GM23338 (cell line): ENCODE results near the gene KYAT1. TPM values are rescaled to one million over a fixed set of nuclear protein-coding genes. Genes with fewer than 3 reads are reported as not detected.

Source experiments
- ATAC-seq: fragments of 200-7000 bp; cut with Tn5 transposase; 3 replicates; pipeline ENCODE4 v1.9.1; 2020
- DNase-seq: peaks from one replicate; pipeline ENCODE4 v3.0.0-alpha.2; 2015; ENCODE audit warnings: low spot score
- H2AFZ ChIP-seq: fragments of 200-600 bp; sonication (generic); 2 replicates; pipeline ENCODE4 v1.8.0; 2016; ENCODE audit warnings: antibody characterized with exemption, mild to moderate bottlenecking, moderate library complexity
- H3F3A ChIP-seq: fragments of 200-600 bp; sonication (generic); replicated peaks from 2 replicates; pipeline ENCODE4 v1.8.0; 2017; ENCODE audit warnings: antibody characterized with exemption, mixed run types, low read depth
- H3K27ac ChIP-seq: fragments of 200-600 bp; sonication (generic); 2 replicates; pipeline ENCODE4 v1.6.1; 2016; ENCODE audit warnings: low read depth
- H3K27me3 ChIP-seq: fragments of 200-600 bp; sonication (generic); 2 replicates; pipeline ENCODE4 v1.8.0; 2016; ENCODE audit warnings: mild to moderate bottlenecking, mixed run types, moderate library complexity; ENCODE audit not compliant: insufficient read depth
- H3K36me3 ChIP-seq: fragments of 200-600 bp; sonication (generic); 2 replicates; pipeline ENCODE4 v1.8.0; 2016; ENCODE audit warnings: mild to moderate bottlenecking; ENCODE audit not compliant: insufficient read depth
- H3K4me1 ChIP-seq: fragments of 200-600 bp; sonication (generic); 2 replicates; pipeline ENCODE4 v1.8.0; 2016; ENCODE audit warnings: mild to moderate bottlenecking, moderate library complexity; ENCODE audit not compliant: insufficient read depth
- H3K4me2 ChIP-seq: fragments of 200-600 bp; sonication (generic); 2 replicates; pipeline ENCODE4 v1.7.1; 2017; ENCODE audit warnings: mixed run types
- H3K4me3 ChIP-seq: fragments of 200-600 bp; sonication (generic); 2 replicates; pipeline ENCODE4 v1.6.1; 2016; ENCODE audit warnings: mixed run types
- H3K79me2 ChIP-seq: fragments of 200-600 bp; sonication (generic); replicated peaks from 2 replicates; pipeline ENCODE4 v1.8.0; 2017; ENCODE audit warnings: mild to moderate bottlenecking; ENCODE audit not compliant: insufficient read depth
- H3K9me2 ChIP-seq: fragments of 200-600 bp; sonication (generic); 2 replicates; pipeline ENCODE4 v1.8.0; 2017; ENCODE audit not compliant: insufficient read depth
- H4K20me1 ChIP-seq: fragments of 200-600 bp; sonication (generic); replicated peaks from 2 replicates; pipeline ENCODE4 v1.8.0; 2017; ENCODE audit warnings: mild to moderate bottlenecking; ENCODE audit not compliant: insufficient read depth
- H3K27ac Mint-ChIP-seq: 2 replicates; pipeline ENCODE4 v1.8.0; 2020; ENCODE audit warnings: inconsistent platforms, mild to moderate bottlenecking, moderate library complexity, mixed read lengths
- H3K27me3 Mint-ChIP-seq: 3 replicates; pipeline ENCODE4 v1.8.0; 2022; ENCODE audit warnings: low read depth, mild to moderate bottlenecking, moderate library complexity, mixed read lengths, inconsistent platforms; ENCODE audit not compliant: insufficient read depth, poor library complexity
- H3K36me3 Mint-ChIP-seq: 3 replicates; pipeline ENCODE4 v1.8.0; 2021; ENCODE audit warnings: low read depth, mild to moderate bottlenecking, inconsistent platforms, moderate library complexity, mixed read lengths
- H3K4me1 Mint-ChIP-seq: 3 replicates; pipeline ENCODE4 v1.8.0; 2020; ENCODE audit warnings: mild to moderate bottlenecking, inconsistent platforms, mixed read lengths
- H3K4me3 Mint-ChIP-seq: 3 replicates; pipeline ENCODE4 v1.8.0; 2021; ENCODE audit warnings: moderate library complexity, mild to moderate bottlenecking, inconsistent platforms, mixed read lengths
- H3K9me3 Mint-ChIP-seq: 3 replicates; pipeline ENCODE4 v1.8.0; 2020; ENCODE audit warnings: moderate library complexity, mild to moderate bottlenecking, inconsistent platforms, mixed read lengths
- ETS1 ChIP-seq: IDR thresholded peaks from 2 replicates; pipeline ENCODE4 v1.6.1; 2016; ENCODE audit warnings: antibody characterized with exemption
- EZH2 ChIP-seq: fragments of 200-600 bp; sonication (generic); IDR thresholded peaks from one replicate; pipeline ENCODE4 v1.8.0; 2017; ENCODE audit warnings: antibody characterized with exemption, mild to moderate bottlenecking, low read depth; ENCODE audit not compliant: unreplicated experiment
- EZH2phosphoT487 ChIP-seq: fragments of 200-600 bp; sonication (generic); IDR thresholded peaks from one replicate; pipeline ENCODE4 v1.8.1; 2018; ENCODE audit warnings: antibody characterized with exemption; ENCODE audit not compliant: unreplicated experiment
- JUNB ChIP-seq: IDR thresholded peaks from one replicate; pipeline ENCODE4 v1.6.1; 2016; ENCODE audit warnings: antibody characterized with exemption; ENCODE audit not compliant: unreplicated experiment
- POLR2AphosphoS5 ChIP-seq: IDR thresholded peaks from 2 replicates; pipeline ENCODE4 v1.6.1; 2016; ENCODE audit warnings: antibody characterized with exemption, low read depth
- REST ChIP-seq: IDR thresholded peaks from one replicate; pipeline ENCODE4 v1.6.1; 2018; ENCODE audit warnings: antibody characterized with exemption; ENCODE audit not compliant: unreplicated experiment
- ZNF114 ChIP-seq: fragments of 250-450 bp; sonication (Bioruptor Pico); IDR thresholded peaks from 2 replicates; pipeline ENCODE4 v1.5.0; 2020; ENCODE audit warnings: mild to moderate bottlenecking, moderate library complexity
- ZNF331 ChIP-seq: fragments of 250-450 bp; sonication (Bioruptor Pico); IDR thresholded peaks from 2 replicates; pipeline ENCODE4 v1.5.0; 2020; ENCODE audit warnings: low read depth, mild to moderate bottlenecking, moderate library complexity
- ZNF462 ChIP-seq: fragments of 250-450 bp; sonication (Bioruptor Pico); IDR thresholded peaks from 2 replicates; pipeline ENCODE4 v1.5.0; 2020; ENCODE audit warnings: mild to moderate bottlenecking, moderate library complexity
- polyA plus RNA-seq: library from polyadenylated mRNA; unstranded; fragments of >200 nt; fragmentation: Nextera tagmentation; extraction: Ambion mirVana; gene quantifications from 2 replicates; pipeline ENCODE4 v1.2.1, GENCODE V29; 2016
- total RNA-seq: library from RNA; depleted of rRNA; stranded (reverse); fragments of >200 nt; shearing (Covaris generic); gene quantifications from 2 replicates; pipeline ENCODE4 v1.2.3, GENCODE V29; 2014

KYAT1 gene
- total and polyA plus RNA-seq, 2 experiments from 2014 or later, result 26.1 to 34.0 TPM

GRCh38 chr9:128887049-128887448 is 5.3 kb upstream of the KYAT1 start (continued):
- TF ChIP-seq ETS1 (no peak), ZNF331 (CRISPR knock-in tag) (no peak), ZNF114 (no peak), POLR2AphosphoS5 (no peak), REST (no peak), JUNB (no peak)

GRCh38 chr9:128886211-128886891 is 4.6 kb upstream of the KYAT1 start:
- ATAC-seq (no peak), DNase-seq (no peak)
- Histone ChIP-seq H3K36me3 (no peaks in the 10 kb centered on the region; the same call in 1 of the 2 replicates), H3K27me3 (no peaks in the 10 kb centered on the region), H3K4me2 (no peak overlapping the region), H3K4me3 (no peak overlapping the region), H3K4me1 (peaks cover 23% of the 10 kb centered on the region), H3F3A (peaks cover 33% of the 10 kb centered on the region), H3K79me2 (peaks cover 94% of the 10 kb centered on the region), H4K20me1 (peaks cover 12% of the 10 kb centered on the region), H2AFZ (no peak overlapping the region), H3K9me2 (no peaks in the 10 kb centered on the region), H3K27ac (0 out of 2 replicates have a peak overlapping the region, but pooled peaks have one; percentile 45)
- Mint-ChIP-seq H3K27ac (peak overlapping the region; percentile 93), H3K27me3 (peaks cover 24% of the 10 kb centered on the region), H3K9me3 (no peaks in the 10 kb centered on the region), H3K36me3 (peaks cover 67% of the 10 kb centered on the region), H3K4me3 (no peak overlapping the region; the same call in 2 of the 3 replicates), H3K4me1 (peaks cover 62% of the 10 kb centered on the region)
- TF ChIP-seq ZNF462 (CRISPR knock-in tag), result no peak
- no peak for TF ChIP-seq ZNF331 (CRISPR knock-in tag)
- no peak for TF ChIP-seq EZH2phosphoT487
- TF ChIP-seq POLR2AphosphoS5, result no peak
- no peak for TF ChIP-seq REST
- no peak for TF ChIP-seq EZH2
